ENCODE measurements around the gene SNPH.

DNA sequence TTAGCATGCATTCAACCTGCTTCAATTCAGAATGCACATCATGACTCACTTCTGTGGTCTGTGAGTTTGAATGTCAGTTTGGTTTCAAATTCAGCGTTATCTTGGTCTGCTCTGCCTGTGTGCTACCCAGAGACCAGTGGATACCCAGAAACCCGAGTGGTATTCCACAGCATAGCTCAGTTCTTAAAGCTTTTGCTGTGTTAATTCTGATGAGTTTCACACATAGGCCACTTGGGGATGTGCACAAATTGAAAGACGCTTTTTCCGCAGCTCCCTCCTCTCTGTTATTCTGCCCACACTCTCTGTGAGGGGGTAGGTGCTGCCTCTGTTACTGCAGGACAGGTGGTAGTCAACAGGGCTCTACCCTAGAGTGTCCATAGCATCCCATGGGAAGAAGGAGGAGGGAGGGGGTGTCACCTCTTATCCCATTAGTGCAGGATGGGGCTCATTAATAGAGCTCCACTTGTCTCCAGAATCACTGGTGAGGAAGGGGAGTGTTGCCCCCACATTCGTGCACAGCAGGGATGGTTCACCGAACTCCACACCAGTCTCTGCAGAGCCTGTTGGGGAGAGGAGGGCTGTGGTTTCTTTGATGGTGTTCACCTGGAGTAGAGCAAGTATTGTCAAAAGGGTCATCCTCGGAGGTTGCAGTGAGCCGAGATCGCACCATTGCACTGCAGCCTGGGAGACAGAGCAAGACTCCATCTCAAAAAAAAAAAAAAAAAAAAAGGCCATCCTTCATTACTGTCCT lies 92.0 kb downstream of the SNPH start:
- TF ChIP-seq, protein P1, sequence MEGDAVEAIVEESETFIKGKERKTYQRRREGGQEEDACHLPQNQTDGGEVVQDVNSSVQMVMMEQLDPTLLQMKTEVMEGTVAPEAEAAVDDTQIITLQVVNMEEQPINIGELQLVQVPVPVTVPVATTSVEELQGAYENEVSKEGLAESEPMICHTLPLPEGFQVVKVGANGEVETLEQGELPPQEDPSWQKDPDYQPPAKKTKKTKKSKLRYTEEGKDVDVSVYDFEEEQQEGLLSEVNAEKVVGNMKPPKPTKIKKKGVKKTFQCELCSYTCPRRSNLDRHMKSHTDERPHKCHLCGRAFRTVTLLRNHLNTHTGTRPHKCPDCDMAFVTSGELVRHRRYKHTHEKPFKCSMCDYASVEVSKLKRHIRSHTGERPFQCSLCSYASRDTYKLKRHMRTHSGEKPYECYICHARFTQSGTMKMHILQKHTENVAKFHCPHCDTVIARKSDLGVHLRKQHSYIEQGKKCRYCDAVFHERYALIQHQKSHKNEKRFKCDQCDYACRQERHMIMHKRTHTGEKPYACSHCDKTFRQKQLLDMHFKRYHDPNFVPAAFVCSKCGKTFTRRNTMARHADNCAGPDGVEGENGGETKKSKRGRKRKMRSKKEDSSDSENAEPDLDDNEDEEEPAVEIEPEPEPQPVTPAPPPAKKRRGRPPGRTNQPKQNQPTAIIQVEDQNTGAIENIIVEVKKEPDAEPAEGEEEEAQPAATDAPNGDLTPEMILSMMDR (IDR thresholded peaks at IDR 0.05), result no peak
- TF ChIP-seq POLR2A (IDR thresholded peaks at IDR 0.05) (no peak), POLR2AphosphoS5 (IDR thresholded peaks at IDR 0.05) (no peak), EP300 (IDR thresholded peaks at IDR 0.05) (no peak)
